ENCODE results near the gene RPL37.
"Not testable (repeated sequence)": the region's sequence is repeated elsewhere in the genome, so short reads cannot be mapped to it uniquely, and the experiment has no call there.

RPL37 gene

GRCh38 chr5:40794877-40795276 lies 40.1 kb downstream of the RPL37 start:
- DNase-seq, result not testable (repeated sequence)

DNA sequence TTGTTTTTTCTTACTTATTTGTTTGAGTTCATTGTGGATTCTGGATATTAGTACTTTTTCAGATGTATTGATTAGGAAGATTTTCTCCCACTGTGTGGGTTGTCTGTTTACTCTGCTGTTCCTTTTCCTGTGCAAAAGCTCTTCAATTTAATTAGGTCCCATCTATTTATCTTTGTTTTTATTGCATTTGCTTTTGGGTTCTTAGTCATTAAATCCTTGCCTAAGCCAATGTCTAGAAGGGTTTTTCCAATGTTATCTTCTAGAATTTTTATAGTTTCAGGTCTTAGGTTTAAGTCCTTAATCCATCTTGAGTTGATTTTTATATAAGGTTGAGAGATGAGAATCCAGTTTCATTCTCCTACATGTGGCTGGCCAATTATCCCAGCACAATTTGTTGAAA lies 40.7 kb downstream of the RPL37 start:
- DNase-seq, result not testable (repeated sequence)

DNA sequence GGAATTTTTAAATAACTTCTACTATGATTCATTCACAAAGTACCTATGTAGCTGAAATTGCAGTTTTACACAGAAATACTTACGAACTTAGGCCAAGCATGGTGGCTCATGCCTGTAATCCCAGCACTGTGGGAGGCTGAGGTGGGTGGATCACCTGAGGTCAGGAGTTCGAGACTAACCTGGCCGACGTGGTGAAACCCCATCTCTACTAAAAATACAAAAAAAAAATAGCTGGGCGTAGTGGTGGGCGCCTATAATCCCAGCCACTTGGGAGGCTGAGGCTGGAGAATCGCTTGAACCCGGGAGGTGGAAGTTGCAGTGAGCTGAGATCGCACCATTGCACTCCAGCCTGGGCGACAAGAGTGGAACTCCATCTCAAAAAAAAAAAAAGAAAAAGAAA lies 42.3 kb downstream of the RPL37 start:
- not testable (repeated sequence) for DNase-seq

GRCh38 chr5:40791715-40792139 lies 43.3 kb downstream of the RPL37 start:
- no peak for DNase-seq

GRCh38 chr5:40790947-40791593 lies 44.0 kb downstream of the RPL37 start:
- DNase-seq, result no peak

GRCh38 chr5:40788941-40789340 lies 46.1 kb downstream of the RPL37 start:
- DNase-seq, result not testable (repeated sequence)

GRCh38 chr5:40787986-40788385 lies 47.0 kb downstream of the RPL37 start:
- DNase-seq, result no peak

DNA sequence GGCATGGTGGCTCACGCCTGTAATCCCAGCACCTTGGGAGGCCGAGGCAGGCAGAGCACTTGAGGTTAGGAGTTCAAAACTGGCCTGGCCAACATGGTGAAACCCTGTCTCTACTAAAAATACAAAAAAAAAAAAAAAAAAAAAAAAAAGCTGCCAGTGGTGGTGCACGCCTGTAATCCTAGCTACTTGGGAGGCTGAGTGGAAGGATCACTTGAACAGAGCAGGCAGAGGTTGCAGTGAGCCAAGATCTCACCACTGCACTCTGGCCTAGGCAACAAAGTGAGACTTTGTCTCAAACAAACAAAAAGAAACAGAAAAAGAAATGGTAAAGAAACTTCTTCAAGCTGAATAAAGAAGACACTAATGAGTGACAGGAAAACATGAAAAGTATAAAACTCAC lies 48.4 kb downstream of the RPL37 start:
- not testable (repeated sequence) for DNase-seq

DNA sequence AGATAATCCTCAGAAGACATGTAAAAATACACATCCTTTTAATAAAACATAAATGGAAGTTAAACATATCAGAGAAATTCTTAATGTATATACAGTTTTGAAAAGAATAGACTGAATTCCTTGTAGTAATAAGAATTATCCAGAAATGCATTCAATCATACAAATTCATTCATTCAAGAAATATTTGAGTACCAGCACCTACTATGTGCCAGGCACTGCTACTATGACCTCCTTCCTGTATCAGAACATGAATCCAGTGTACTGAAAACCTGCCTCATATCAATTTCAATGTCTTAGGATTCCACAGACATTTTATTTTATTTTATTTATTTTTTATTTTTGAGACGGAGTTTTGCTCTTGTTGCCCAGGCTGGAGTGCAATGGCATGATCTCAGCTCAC lies 50.1 kb downstream of the RPL37 start:
- DNase-seq, result no peak

DNA sequence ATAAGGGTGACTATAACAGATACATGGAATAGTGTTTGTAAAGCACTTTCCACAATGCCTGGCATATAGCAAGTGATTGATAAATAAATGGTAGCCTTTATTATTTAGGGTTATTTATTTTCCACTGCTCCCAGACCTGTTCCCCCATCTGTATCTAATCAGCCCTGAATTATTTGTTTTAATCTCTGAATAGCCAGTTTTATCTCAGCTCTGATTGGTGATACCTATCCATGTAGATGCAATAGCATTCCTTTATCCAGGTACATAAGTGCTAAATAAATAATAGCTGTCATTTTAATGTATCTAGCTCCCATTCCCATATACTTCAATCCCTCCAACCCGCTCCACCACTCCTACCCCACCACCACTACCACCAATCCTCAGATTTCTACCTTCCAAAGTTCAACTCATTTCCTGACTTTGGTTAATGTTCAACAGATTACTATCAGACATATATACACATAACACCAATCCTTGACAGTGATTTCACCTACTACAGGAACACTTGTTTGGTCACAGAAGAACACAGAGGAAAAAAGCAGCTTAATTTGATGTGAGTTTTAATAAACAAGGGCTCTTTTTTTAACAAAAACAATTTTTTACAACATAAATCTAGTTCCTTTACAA lies 50.9 kb downstream of the RPL37 start:
- no peak for DNase-seq

GRCh38 chr5:40781843-40782409 lies 53.1 kb downstream of the RPL37 start:
- DNase-seq, result no peak

- no peak for DNase-seq
Measured at GRCh38 chr5:40780858-40781257, 54.2 kb downstream of the RPL37 start.

DNA sequence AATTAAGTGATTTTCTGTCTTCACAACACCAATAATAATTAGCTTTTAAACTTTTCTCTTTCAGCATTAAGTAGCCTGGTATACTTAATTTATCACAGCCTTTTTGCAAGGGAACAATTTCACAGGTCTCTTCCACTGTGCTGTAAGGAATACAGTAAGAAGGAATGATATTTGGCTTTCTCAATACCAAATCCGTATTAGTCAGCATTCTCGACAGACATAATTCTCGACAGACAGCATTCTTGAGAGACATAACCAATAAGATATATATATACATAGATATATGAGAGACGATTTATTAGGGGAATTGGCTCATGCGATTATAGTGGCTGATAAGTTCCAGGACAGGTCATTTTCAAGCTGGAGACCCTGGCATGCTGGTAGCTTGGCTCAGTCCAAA lies 54.8 kb downstream of the RPL37 start:
- no peak for DNase-seq

DNA sequence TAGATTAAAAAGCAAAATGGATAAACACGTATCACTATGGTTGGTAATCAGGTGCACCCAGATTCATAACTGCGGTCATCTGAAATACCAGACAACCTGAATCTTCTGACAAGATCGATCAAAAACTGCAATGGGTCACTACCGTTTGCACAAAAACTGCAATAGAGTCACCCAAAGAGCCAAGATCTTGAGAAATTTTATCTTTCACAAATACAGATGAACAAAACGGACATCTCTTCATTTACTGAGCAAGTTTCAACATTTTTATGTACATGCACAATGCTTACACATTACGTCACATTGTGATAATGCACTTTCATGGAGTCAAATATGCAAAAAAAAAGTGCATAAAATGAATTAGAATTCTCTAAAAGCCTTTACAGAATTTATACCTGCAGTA lies 55.5 kb downstream of the RPL37 start:
- DNase-seq, result no peak

- DNase-seq, result no peak
Measured at GRCh38 chr5:40778133-40778532, 56.9 kb downstream of the RPL37 start.

GRCh38 chr5:40776658-40776977 lies 58.4 kb downstream of the RPL37 start:
- DNase-seq, result no peak

- DNase-seq, result no peak
Measured at GRCh38 chr5:40775846-40776657, 59.0 kb downstream of the RPL37 start.
